Measurements from ENCODE around the gene ANTKMT.

- TF ChIP-seq TAF1 (conservative IDR thresholded peaks at IDR 0.05), result no peak
- no peak for TF ChIP-seq FOXA1 (IDR thresholded peaks at IDR 0.05)
- TF ChIP-seq CTCF (IDR thresholded peaks at IDR 0.05; ENCODE audit: low read depth, low read length, missing input control), result no peak
- no peak for TF ChIP-seq NR2F2 (IDR thresholded peaks at IDR 0.05)
- no peak for TF ChIP-seq MAX (IDR thresholded peaks at IDR 0.05)
- no peak for TF ChIP-seq RXRA (IDR thresholded peaks at IDR 0.05)
- TF ChIP-seq RAD21 (IDR thresholded peaks at IDR 0.05), result no peak
- no peak for TF ChIP-seq REST (IDR thresholded peaks at IDR 0.05)
- no peak for TF ChIP-seq JUND (IDR thresholded peaks at IDR 0.05)
- TF ChIP-seq, protein P1, sequence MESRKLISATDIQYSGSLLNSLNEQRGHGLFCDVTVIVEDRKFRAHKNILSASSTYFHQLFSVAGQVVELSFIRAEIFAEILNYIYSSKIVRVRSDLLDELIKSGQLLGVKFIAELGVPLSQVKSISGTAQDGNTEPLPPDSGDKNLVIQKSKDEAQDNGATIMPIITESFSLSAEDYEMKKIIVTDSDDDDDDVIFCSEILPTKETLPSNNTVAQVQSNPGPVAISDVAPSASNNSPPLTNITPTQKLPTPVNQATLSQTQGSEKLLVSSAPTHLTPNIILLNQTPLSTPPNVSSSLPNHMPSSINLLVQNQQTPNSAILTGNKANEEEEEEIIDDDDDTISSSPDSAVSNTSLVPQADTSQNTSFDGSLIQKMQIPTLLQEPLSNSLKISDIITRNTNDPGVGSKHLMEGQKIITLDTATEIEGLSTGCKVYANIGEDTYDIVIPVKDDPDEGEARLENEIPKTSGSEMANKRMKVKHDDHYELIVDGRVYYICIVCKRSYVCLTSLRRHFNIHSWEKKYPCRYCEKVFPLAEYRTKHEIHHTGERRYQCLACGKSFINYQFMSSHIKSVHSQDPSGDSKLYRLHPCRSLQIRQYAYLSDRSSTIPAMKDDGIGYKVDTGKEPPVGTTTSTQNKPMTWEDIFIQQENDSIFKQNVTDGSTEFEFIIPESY (IDR thresholded peaks at IDR 0.05), result no peak
- TF ChIP-seq GABPA (IDR thresholded peaks at IDR 0.05 in 1 of 2, conservative IDR thresholded peaks at IDR 0.05 in 1 of 2), result no peak
- TF ChIP-seq ATF3 (IDR thresholded peaks at IDR 0.05), result no peak
Measured at GRCh38 chr16:719815-720446, 1.0 kb upstream of the ANTKMT start.

All from liver (tissue), 3 donors.